ENCODE measurements around the gene ARPC2. TPM values are rescaled to one million over a fixed set of nuclear protein-coding genes. Genes with fewer than 3 reads are reported as not detected.

Gene ARPC2
- total and polyA plus RNA-seq, 10 of the 15 experiments (the other 5 are each of a cell fraction or from before 2014, with no cell fraction given), result 440 to 980 (median 709) TPM

GRCh38 chr2:218267259-218267658 lies 50.3 kb downstream of the ARPC2 start:
- ATAC-seq (no peak), DNase-seq (ENCODE audit: low read depth, low spot score) (no peak), FAIRE-seq (no peak)
- H3K9ac ChIP-seq (ENCODE audit: control insufficient read depth, insufficient read depth, low read length), result no peak overlapping the region
- H3K4me1 ChIP-seq (ENCODE audit: control insufficient read depth, insufficient read depth, low read length), result peaks cover 17% of the 10 kb centered on the region
- H3K27me3 ChIP-seq (replicated peaks in 1 of 2; ENCODE audit: control insufficient read depth in 2 of 2, insufficient read depth in 2 of 2, low read length in 1 of 2), result no peaks in the 10 kb centered on the region
- in situ Hi-C loops (cut with MboI), result no loop called here
- ChIA-PET POLR2A (interaction anchor here (1.1 kb wide), 2 partner anchors 20 to 38 kb away, joined by 3 read pairs; no protein-coding TSS in a partner anchor), CTCF (interaction anchor here (1.1 to 1.2 kb wide), 2 partner anchors 20 to 34 kb away, joined by 3 to 6 read pairs; no protein-coding TSS in a partner anchor), RAD21 (ENCODE audit: unreplicated experiment) (no interaction called here), SMC1A (ENCODE audit: uncharacterized antibody, unreplicated experiment) (interaction anchor here (0.9 kb wide), 1 partner anchor 19 kb away, joined by 3 read pairs; no protein-coding TSS in a partner anchor)
- H3K36me3 ChIP-seq (ENCODE audit: control insufficient read depth in 2 of 2, insufficient read depth in 2 of 2, low read length in 1 of 2), result peaks cover 10 to 18% of the 10 kb centered on the region in 2 experiments; a peak in 3 of 4 replicates
- 99% methylated on average over 6 of the region's 6 CpGs for WGBS (ENCODE audit: insufficient coverage, insufficient replicate concordance, low lambda C conversion rate, missing lambda C conversion rate)
- BruUV-seq (replicated peaks), result no TSS peak
- no peak overlapping the region for H3K4me3 ChIP-seq
- no peak overlapping the region for H2AFZ ChIP-seq (ENCODE audit: control insufficient read depth, low read depth, low read length)
- H3K27ac ChIP-seq (ENCODE audit: control insufficient read depth, insufficient read depth), result no peak overlapping the region
- H3K79me2 ChIP-seq (ENCODE audit: control insufficient read depth, insufficient read depth, low read length), result peaks cover 19% of the 10 kb centered on the region
- H3K9me3 ChIP-seq (replicated peaks; ENCODE audit: control insufficient read depth, insufficient read depth, low read length), result no peaks in the 10 kb centered on the region
- H4K20me1 ChIP-seq (ENCODE audit: control insufficient read depth, insufficient read depth), result no peaks in the 10 kb centered on the region
- no peak overlapping the region for H3K4me2 ChIP-seq (ENCODE audit: control insufficient read depth, insufficient read depth)
- no peak for TF ChIP-seq NFXL1 (IDR thresholded peaks at IDR 0.05; ENCODE audit: borderline replicate concordance)
- TF ChIP-seq CBX5 (IDR thresholded peaks at IDR 0.05; ENCODE audit: low read depth), result no peak
- no peak for TF ChIP-seq BMI1 (IDR thresholded peaks at IDR 0.05; ENCODE audit: borderline replicate concordance)
- no peak for TF ChIP-seq CHD1 (IDR thresholded peaks at IDR 0.05; ENCODE audit: low read depth, low read length)
- no peak for TF ChIP-seq SMC3 (IDR thresholded peaks at IDR 0.05; ENCODE audit: borderline replicate concordance, low read length)
- intact Hi-C loops (cut with micrococcal nuclease; ENCODE audit: unreplicated experiment), result no loop called here

All from GM12878 (cell line).